HG02973 (cell line): ENCODE data around the gene PRMT7.

Experiments used
- ATAC-seq: cut with Tn5 transposase; IDR thresholded peaks from one replicate; pipeline ENCODE4 v1.9.1; 2021; ENCODE audit warnings: moderate library complexity; ENCODE audit not compliant: unreplicated experiment

The PRMT7 gene

DNA sequence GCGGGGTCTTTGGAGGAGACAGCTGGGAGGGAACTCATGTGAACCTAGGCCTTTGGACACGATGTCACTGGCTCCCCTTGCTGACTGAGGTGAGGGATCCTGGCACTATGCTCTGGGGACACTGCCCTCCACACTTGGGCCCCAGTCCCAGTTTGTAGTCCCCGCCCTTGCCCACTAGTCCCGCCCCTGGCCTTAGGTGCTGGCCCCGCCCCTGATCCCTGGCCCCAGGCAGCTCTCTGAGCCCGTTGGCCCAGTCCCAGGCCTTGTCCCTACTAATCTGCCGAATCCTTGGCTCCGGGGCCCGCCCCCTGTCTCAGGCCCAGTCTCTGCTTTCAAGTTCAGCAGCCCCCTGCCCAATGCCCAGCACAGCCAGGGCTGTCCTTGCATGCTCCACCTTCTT, 76.5 kb downstream of the PRMT7 start:
- ATAC-seq: no peak

DNA sequence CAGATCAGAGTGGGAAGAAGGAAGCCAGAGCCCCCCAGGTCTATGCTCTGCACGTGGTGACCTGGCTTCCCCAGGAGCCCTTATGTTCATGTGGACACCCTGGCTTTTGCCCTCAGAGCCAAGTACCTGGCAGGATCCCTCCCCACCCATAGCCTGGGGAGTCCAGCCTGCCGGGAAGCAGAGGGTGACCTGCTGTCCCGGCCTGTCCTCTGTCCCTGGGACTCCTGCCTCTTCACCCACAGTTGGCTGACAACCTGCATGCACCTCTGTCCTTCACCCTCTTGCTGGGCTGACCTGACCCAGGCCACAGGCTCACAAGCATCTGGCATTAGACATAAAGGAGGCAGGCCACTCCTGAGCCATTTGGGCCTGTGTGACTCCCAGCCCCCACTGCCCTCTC, 77.3 kb downstream of the PRMT7 start:
- ATAC-seq: no peak

DNA sequence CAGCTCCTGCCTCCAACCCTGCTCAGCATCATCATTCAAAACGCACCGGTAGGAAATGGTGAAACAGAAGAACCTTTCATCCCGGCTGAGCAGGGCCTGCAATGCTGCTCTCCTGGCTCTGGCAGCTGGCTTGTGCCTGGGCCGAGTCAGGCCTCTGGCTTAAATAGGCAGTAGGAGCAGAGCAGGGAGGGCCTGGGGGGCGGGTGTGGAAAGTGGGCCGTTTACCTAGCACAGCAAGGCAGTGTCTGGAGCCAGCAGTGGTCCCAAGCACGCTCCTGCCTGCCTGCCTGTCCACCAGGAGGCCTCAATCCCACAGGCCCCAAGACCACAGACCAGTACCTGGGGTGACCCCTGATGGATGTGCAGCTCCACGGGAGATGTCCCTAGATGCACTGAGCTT, 78.2 kb downstream of the PRMT7 start:
- no peak for ATAC-seq

DNA sequence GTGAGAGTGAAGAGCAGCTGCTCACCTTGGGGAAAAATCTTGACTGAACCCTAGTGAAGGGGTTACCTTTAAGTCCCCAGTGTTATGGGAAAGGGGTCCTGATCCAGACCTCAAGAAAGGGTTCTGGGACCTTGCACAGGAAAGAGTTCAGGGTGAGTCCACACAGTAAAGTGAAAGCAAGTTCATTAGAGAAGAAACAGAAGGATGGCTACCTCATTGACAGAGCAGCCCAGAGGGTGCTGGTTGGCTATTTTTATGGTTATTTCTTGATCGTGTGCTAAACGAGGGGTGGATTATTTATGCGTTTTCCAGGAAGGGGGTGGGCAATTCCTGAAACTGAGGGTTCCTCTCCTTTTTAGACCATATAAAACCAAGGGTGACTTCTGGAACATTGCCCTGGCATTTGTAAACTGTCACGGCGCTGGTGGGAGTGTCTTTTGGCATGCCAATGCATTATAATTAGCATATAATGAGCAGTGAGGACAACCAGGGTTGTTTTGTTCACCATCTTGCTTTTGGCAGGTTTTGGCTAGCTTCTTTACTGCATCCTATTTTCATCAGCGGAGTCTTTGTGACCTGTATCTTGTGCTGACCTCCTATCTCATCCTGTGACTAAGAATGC, 79.0 kb downstream of the PRMT7 start:
- ATAC-seq: no peak

DNA sequence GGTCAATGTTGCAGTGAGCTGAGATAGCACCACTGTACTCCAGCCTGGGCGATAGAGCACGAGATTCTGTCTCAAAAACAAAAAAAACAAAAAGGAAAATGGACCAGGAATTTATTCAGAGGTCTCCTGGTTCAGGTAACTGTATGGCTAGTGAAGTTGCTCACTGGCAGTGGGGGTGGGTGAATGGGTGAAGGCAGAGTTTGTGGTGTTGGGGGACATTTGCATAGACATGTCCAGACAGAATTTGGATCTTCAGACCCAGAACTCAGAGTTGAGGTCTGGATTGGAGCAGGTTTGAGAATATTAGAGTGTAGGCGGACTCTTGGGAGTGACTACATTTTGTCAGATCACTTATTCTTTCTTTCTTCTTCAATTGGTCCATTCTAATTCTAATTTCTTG, 82.5 kb downstream of the PRMT7 start:
- no peak for ATAC-seq

DNA sequence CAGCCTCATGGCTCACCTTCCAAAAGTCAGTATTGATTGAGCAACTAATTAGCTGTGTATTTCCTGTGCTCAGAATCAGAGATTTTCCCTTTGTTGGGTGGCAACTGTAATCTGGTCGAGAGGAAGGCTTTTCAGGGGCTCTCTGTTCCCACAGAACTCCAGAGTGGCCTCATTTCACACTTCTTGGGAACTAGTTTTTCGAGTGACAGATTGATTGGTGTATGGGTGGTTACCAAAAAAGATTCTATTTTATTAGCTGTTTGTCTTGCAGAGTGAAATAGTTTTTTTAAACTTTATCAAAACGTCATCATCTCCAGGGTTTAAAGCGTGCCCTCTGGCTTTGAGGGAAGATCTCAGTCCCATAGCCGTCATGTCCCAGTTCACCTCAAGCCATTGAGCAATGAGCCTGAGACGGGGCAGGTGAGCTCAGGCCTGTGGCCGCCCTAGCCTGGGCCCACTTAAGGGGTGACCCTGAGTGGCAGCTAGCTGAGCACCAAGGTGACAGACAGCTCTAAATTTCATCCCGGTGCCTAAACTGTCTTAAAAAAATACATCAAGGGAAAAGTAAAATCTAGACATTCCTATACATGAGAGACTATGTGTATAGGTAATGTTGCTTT, 84.5 kb downstream of the PRMT7 start:
- no peak for ATAC-seq

DNA sequence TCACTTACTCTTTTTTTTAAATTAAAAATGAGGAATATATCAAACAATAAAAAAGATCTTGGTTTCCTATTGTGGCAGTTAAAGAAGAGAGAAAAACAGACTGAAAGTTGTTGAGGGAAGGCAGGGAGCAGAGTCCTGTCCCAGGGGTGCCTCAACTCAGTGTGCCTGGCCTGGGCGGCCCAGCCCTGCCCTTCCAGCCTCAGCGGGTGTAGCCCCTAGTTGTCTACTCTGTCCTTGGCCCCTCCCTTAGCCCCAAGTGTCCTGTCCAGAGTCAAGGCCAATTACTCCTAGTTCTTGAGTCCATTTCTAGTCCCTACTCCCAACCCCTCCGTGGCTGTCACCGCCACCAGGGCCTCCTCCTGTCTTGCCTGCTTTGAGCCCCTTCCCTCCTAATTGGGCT, 85.0 kb downstream of the PRMT7 start:
- ATAC-seq: no peak

DNA sequence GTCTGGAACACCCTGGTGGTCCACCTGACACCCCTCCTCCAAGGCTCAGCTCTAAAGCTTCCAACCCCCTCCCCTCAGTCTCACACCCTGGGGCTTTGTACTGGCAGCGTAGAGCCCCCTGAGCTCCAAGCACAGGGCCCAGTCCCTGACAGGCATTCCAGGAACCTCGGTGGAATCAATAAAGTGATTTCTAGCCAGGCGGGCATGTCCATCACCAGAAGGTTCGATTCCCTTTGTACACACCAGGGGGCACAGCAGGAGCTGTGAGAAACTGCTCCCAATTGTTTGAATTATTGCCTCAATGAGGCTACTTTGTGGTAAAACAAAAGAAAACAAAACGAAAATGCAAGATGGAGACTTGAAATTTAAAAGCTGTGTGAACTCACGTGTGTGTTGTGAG, 85.7 kb downstream of the PRMT7 start:
- no peak for ATAC-seq

DNA sequence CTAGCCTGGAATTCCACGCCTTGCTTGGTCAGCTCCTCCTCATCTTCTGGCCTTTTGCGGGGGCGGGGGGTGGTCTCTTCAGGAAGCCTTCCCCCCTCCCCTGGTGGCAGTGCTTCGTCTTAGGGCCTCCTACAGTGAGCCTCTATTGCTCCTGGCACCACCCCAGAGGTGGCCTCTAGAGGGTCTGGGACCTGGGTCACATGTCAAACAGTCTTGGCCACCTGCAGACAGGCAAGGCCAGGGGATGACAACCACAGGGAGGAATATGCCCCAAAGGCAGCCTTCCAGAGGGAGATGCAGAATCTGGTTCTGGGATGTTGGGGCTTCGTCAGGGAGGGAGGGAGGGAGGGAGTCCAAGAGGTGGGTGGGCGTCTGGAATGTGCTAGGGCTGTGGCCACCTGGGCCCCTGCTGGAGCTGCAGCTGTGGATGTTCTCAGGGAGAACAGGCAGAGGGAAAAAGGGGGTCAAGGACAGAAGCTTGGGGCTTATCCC, 86.9 kb downstream of the PRMT7 start:
- ATAC-seq: no peak

DNA sequence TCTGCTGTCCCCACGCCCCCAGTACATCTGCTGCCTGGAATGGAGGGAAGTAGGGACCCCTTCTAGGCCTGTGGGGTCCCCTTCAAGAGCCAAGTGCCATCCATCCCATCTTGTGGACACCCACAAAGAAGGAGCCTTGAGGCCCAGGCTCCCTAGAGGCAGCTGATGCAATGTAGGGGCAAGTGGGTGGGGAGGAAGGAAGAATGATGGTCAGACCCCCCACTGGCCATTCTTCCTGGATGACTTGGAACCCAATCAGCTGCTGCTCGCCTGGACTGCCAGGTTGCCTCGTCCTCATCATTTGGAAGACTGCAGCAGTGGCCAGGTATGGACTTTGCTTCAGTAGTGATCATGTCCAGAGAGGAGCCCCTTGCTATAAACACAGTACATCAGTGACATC, 88.6 kb downstream of the PRMT7 start:
- ATAC-seq: no peak

DNA sequence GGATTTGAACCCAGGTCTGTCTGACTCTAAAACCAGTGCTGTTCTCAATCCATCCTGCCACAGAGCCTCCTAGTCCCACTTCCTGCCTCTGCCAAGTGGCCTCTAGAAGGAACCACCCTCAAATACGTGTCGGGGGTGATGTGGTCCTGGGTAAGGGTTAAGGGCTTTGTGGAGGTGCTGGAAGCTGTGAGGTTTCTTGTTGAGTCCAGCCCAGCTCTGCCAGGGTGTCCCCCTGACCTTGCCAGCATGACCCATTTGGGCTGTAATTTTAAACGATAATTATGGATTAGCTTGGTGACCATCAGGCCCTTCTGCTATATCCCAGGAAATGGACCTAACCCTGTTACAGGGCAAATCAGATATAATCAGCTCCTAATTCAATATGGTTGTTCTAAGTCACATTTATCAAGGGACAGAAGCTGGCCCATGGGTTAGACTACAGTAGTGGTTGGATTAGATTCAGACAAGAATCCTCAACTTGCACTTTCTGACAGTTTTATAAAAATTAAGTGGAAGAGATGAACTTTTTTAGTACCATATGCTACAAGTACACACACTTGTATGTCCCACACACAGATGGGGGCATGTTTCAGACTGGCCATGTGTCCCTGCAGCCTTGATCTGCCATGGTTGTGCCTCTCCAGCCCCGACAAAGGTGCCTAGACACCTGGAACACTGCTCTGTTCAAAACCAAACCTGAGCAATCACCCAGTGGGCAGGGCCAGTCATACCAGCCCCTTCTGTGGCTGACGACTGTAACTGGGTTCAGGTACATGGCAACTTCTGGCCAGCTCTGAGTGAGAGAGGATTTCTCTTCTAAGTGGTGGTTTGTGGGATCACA, 89.5 kb downstream of the PRMT7 start:
- ATAC-seq: no peak

DNA sequence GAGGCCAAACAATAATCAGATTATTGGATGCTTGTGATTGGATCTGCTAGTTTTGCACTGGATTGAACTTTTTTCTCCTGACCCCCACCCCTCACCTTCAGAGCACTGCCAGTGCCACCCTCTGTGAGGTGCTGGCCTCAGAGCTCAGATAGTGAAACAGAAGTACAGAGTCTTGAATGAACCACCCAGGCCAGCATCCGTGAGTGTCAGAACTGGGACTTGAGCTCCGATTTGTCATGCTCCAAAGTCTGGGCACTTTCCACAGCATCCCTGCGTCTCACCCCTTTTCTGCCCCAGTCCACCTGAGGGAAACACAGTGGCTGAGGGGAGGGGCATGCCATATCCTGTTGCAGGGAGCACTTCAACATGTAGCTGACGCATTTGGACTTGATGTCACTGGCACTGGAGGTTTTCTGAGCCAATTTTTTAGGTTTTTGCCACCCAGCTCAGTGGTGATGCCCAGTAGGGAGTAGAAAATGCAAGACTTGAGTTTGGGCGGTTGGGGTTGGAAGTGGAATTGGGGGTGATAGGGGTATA, 90.2 kb downstream of the PRMT7 start:
- ATAC-seq: no peak

DNA sequence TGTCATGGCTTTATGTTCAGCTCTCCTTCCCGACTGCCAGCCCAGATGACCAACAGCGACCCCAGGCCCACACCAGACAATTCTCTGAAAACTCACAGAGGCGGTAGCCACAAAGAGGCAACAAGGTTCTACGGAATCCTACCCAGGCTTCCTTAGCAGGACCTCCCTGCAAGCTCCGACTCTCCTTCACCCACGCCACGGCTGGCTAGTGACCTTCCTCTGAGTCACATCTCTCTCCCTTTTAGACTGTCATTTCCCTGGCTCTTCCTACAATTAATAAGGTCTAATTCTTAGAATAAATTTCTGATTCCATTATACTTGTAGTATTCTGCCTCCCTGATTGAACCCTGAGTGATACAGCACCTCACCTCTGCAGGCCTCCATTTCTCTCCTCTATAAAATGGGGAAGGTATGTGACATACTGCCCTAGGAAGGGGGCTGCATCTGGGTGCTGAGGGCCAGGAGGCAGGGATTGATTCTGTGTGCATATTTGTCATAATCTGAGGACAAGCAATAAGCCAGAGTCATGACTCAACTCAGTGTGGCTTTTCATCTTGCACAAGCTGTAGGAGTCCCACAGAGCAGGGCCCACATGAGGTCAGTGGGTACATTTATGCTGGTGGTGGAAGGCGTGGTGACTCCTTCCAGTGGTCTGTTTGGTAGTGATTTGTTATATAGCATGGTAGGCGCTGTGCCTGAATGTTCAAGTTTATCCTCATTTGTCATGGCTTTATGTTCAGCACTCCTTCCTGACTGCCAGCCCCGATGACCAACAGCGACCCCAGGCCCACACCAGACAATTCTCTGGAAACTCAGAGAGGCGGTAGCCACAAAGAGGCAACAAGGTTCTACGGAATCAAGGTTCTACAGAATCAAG, 91.3 kb downstream of the PRMT7 start:
- ATAC-seq: no peak

DNA sequence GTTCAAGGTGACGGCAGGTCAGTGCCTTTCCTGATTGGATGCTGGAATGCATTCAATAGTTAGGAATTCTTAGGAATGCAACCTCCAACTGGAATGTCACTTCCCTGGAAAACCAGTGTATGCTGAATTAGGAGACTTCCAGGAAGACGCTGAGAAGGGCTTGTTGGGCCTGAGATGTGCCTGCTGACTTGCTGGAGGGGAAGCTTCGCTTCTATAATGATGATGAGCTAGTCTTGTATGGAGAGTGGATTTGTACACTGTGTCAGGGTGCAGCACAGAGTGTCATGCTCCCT, 91.9 kb downstream of the PRMT7 start:
- no peak for ATAC-seq

DNA sequence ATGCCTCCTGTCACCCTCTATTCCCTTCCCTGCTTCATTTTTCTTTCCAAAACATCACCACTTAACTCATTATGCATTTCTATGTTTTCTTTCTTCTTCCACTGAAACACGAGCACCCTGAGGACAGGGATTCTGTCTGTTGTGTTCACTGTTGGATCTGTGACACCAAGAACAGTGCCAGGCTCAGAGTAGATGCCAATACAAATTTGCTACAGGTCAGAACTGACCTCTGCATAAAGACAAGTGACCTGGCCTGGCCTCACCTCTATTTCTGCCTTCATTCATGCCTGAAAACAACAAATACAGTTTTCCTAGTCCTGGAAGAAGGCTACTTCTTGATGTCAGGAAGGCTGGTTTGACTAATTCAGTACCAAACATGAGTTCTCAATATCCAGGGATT, 92.4 kb downstream of the PRMT7 start:
- ATAC-seq: no peak

DNA sequence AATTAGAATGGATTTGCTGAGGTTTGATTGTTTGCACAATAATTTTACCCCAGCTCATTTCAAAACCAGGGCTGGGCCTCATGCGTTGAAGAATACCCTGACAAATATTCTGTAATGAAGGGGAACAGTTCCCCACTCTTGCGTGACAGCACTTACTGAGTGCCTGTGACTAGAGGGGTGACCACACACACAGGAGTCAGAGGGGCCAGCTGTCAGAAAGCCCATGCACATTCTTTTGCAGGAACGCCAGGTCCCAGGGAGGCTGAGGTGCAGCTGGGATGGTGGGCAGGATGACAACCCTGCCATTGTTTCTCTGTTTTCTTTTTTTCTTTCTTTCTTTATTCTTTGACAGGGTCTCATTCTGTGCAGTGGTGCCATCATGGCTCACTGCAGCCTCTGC, 92.9 kb downstream of the PRMT7 start:
- ATAC-seq: no peak

DNA sequence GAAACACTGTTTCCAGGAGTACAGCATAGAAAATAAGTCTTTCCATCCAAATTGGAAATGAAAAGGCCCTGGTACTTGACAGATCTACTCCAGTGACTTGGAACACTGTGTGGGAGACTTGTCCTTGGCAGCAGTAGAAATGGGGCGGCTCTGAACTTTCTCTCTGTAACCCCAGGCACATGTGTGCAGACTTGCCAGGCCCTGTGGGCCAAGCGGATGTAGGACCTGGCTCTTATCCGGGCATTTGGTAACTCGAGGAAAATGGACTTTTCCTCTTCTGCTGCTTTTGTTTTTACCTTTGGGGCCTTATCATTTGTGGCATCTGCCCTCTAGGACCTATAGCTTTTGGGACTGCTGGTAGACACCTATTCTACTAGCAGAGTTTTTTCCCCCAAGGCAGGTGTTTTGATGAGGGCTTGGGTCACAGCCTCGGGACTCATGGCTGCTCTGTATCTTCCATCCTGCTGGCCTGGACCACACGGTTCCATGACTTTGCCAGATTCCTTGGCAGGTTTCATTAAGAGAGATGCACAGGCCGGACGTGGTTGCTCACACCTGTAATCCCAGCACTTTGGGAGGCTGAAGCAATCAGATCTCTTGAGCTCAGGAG, 94.0 kb downstream of the PRMT7 start:
- ATAC-seq: no peak

DNA sequence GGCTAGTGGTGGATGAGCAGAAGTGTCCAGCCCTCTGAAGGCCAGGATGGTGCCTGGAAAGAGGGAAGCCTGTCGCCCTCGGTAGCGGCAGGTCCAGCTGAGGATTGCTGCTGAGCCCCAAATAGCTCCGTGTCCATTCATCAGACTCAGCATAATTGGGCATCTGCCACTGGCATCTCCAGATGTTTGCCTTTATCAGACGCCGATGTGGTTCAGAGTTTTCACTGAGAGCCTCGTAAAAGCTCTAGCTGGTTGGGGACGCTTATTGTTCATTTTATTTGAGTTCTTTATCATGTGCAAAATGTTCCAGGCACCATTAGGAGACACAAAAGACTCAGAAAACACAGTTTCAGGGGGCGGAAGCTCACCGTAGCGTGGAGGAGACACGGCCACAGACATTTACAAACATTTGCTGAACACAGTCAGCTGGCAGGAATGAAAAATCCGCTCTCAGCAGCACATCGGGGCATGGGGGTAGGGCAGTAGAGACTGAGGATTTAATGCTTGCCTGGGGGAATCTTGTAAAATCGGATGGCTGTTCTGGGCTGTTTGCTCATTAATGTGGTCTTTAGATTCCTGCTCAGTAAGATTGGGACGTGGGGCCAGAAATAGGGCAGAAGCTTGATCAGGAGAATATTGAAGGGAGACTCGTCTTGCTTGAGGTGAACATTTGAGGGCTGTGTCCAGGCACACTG, 95.8 kb downstream of the PRMT7 start:
- no peak for ATAC-seq
